ENCODE measurements around the gene PPP2R2B.

DNA sequence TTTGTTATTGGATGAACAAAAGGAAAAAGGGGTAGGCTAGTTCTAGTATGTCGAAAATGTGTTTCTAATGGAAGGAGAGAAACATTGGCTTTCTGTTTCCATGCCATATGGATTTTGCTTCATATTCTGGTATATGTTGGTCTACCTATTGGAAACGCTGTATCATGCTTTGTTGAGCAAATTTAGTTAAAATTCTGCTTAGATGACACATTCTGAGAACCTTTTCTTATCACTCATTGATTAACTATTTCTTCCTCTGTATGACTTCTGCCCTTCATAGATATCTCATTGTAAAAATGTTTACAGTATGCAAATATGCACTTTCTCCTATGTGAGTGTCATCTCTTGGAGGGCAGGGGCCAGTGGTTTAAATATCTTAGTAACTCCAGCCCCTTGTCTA is 293.8 kb downstream of the PPP2R2B start:
- TF ChIP-seq, protein P1, sequence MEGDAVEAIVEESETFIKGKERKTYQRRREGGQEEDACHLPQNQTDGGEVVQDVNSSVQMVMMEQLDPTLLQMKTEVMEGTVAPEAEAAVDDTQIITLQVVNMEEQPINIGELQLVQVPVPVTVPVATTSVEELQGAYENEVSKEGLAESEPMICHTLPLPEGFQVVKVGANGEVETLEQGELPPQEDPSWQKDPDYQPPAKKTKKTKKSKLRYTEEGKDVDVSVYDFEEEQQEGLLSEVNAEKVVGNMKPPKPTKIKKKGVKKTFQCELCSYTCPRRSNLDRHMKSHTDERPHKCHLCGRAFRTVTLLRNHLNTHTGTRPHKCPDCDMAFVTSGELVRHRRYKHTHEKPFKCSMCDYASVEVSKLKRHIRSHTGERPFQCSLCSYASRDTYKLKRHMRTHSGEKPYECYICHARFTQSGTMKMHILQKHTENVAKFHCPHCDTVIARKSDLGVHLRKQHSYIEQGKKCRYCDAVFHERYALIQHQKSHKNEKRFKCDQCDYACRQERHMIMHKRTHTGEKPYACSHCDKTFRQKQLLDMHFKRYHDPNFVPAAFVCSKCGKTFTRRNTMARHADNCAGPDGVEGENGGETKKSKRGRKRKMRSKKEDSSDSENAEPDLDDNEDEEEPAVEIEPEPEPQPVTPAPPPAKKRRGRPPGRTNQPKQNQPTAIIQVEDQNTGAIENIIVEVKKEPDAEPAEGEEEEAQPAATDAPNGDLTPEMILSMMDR (IDR thresholded peaks at IDR 0.05): no peak
- no peak for TF ChIP-seq POLR2A (IDR thresholded peaks at IDR 0.05)

Measured in Peyer's patch (tissue), 4 donors.